Ecto neural progenitor cell (in vitro differentiated cells): Measurements from ENCODE around the gene TBC1D9.

Experiments used
- DNase-seq: peaks from one replicate; pipeline ENCODE4 v3.0.0-alpha.2; 2018; ENCODE audit warnings: low spot score

Gene TBC1D9

DNA sequence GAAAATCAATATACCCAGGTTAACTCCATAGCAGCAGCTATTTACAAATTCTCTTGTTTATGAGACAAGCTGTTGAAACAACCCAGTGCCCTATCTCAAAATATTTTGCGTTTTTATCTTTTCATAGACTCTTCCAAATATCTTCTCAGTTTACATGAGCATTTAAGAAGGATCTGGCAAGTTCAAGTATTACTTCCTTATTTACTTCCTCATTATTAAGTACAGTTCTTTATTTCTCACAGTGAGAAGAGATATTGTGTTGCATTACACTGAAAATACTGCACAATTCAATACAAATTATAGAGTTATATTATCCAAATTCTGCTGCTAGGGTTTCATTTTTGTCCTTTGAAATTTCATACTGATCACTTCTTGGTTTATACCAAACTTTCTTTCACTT, 143.8 kb downstream of the TBC1D9 start:
- no peak for DNase-seq

DNA sequence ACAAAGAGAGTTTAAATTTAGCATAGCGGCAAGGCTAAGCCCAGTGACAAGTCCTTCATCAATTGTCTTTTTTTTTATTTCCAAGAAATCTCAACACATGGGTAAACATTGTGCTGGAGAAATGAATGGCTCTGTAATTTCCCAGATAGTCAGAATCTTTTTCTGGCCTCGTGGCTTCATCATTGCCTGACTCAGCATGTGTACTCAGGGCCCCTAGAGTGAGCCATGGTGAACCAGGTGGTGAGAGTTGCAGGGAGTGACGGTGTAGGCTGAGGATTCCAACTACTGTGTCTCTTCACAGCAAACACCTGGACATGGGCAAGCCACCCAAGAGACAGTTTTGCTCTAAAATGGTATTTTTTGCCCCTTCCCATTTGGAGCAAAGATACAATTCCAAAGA, 144.3 kb downstream of the TBC1D9 start:
- DNase-seq = no peak

DNA sequence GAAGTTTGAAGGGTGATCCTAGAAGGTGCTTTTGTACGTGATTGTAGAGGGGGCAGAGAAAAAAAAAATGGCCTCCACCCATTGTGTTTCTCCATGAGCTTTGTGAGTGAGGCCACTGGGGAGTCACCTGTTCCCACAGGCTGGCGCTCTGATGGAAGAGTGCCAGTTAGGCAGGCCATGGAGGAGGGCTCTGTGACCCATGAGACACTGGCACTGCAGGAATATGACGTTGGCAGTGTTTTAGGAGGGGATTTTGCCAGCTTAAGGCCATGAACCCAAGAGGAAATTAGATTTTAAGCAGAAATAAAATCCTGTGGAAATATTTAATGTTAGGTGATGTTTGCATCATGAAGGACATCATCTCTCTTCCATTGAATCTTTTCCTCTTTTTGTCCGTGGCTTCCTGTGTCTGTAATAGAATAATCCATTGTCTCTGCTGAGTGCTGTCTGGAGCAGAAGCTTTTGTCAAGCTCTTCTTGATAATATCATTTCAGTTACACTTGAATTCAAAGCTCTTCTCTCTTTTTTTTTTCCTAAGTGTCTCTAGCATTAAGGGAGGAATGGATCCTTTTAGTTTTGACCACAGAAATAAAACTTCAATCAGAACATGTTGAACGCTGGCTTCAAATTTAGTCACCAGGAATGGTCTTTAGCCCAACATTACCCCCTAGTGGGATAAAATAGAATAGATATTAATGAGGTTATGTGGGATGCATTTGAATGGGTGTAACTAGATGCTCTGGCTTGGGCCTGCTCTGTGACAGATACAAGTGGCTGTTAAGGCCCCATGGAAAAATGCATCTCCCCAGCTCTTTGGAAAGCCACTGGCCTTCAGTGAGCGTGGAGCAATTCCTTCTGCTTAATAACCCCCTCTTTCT, 146.4 kb downstream of the TBC1D9 start:
- no peak for DNase-seq

DNA sequence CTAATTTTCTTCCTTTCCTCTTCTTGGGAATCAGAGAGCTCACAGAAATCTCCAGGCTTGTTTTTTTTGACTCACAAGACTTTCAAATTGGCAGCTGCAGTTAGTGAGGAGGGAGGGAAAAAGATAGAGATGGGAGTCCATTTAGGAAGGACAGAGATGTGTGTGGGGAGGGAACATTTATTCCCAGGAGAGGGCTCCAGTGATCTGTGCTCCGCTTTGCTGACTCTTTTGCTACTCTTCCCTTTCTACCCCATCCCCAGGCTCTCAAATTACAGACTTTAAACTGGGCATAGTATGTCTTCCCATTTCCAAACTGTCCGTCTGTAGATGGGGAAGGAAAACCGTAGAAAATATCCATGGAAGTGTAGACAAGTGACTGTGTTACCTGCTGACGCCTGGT, 148.3 kb downstream of the TBC1D9 start:
- no peak for DNase-seq

DNA sequence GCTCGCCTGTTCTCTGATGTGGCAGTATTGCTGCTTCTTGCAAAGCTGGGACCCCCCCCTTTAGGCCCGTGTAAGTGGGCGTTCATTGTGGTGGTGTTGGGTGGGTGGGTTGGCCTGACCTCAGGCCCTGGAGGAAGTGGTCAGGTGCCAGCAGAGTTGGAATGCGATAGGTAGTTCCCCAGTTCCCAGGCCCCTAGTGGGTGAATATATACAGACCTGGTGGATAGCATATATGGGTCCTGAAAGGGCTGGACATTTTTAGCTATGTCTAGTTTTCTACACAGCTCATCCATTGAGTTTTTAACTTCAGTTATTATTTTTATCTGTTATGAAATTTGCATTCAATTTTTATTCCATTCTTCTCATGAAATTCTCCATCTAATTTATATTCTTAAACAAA, 151.6 kb downstream of the TBC1D9 start:
- no peak for DNase-seq

DNA sequence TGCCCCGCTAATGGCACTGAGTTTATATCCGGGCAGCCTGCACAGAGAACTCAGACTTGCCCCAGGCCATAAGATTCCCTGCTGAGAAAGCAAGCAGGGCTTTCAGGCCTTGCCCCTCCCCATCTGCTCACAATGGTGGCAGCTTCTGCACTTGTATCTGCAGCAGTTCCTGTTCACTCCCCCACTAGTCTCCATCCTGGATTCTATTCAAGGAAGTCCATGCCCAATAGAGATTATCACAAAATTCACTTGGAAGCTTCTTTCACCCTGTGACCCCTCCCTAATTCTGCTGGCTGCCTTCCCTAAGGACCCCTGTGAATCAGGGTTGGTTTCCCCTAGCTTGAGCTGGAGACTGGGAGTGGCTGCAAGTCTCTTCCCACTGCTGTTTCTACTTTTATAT, 152.9 kb downstream of the TBC1D9 start:
- no peak for DNase-seq

DNA sequence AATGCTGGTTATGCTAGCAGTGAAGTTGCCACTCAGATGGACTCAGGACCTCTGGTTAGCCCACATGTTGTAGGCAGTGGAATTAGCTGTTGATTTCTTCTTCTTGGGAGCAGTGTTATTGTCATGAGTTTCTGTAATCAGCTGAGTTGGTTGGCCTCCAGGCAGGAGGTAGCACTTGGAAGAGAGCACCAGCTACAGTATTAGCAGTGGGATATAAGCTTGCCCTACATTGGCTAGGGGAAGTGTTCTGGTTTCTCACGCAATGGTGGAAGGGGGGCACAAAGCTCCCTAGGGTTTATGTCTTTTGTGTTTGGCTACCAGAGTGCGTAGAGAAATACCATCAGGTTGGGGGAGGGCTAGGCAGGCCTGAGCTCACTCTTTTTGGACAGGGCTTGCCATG, 153.5 kb downstream of the TBC1D9 start:
- DNase-seq = no peak

DNA sequence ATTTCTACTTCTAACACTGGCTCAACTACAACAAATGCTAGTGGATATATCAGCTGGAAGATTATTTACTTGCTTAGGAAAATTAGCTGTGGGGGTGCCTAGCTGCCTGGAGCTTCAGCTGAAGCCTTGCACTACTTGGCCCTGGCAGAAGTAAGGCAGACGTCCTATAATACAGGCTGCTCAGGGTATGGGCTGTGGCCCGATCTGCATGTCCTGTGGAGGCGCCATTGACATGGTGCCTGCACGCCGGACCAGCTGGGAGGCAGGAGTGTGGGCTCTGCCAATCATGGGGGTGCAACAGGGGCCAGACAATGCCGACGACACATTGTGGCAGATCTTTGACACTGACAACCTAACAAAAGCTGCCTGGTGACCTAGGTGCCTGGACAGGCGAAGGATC, 155.8 kb downstream of the TBC1D9 start:
- DNase-seq = no peak

DNA sequence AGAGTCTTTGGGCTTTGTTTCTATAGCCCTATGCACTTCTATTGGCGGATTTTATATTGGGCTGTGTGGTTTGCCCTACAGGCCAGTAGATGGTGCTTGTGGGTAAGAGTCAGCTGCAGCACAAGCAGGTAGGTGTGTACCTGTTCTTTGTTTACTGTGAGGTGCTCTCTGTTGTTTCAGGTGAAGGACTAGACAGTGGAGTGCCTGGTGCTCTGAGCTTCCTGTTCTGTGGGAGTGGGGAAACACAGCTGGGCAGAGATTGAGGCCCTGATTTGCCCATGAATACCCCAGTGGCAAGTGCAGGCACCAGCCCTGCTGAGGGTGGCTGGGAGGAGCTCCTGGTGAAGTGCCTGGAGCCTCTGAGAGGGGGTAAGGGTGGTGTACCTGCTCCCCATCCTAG, 161.1 kb downstream of the TBC1D9 start:
- no peak for DNase-seq

DNA sequence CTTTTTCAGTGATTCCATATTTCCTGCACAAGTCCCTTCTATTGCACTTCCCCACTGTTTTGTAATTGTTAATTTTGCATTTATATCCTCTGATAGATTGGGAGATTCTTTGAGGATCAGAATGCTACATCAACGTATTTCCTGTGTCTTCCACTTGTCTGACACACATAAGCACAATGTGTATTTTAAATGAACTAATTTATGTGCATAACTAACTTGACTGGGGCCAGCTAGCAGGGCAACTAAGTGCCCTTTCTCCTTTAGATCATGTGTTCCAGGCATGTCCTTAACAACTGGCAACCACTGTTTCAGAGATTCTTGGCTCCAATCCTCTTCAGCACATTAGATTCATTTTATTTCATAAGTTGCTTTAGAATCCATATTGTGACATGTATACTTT, 171.7 kb downstream of the TBC1D9 start:
- DNase-seq = no peak

DNA sequence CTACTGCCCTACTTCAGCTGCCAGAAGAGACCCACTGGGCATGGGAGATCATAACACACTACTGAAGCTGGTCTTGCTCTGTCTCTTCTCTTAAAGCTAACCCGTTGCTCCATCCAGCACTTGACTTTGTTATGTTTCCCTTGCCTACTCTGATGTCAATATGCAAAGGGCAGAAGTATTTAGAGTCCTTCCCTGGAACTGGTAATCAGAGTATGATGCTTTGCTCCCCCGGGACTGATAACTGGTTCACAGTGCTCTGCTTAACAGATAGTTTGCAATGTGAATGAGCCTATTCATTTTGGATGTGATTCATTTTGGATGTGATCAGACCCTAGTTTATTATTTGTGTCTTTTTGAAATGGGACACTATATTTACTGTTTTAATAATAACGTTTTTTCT, 175.1 kb downstream of the TBC1D9 start:
- DNase-seq = no peak

DNA sequence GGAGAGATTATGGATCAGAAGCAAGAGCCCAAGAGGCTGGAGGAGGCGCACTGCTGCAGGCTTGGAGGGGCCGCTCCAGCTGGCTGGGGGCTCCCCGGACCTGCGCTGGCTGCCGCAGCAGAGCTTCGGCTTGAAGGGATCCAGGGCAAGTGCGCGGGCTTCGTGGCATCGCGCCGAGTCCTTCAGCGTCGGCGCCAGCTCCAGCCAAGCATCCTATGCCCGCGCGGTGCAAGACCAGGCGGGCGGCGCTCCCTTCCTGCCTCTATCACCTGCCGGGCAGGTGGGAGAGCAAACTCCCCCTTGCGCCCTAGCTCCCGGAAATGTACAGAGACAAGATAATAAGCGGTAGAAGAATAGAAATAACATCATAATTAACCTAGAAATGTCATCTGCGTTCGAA, 176.9 kb downstream of the TBC1D9 start:
- DNase-seq = no peak

DNA sequence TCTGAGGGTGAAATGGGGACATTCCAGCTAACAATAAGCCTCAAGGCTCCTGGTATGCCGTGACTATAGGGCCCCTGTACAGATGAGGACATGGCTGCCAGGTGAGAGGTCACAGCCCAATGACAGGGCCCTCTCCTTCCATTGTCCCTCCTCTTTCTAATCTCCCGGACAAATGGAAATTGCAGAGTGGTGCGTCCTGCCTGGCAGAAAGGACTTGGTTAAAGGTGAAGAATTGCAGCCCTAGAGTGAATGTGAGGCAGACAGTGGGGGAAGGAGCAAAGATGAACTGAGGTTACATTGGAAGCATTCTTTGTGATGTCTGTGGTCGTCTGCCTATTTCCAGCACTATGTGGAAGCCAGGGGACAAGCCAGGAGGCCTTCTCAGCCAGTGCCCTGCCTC, 180.7 kb downstream of the TBC1D9 start:
- DNase-seq = no peak

DNA sequence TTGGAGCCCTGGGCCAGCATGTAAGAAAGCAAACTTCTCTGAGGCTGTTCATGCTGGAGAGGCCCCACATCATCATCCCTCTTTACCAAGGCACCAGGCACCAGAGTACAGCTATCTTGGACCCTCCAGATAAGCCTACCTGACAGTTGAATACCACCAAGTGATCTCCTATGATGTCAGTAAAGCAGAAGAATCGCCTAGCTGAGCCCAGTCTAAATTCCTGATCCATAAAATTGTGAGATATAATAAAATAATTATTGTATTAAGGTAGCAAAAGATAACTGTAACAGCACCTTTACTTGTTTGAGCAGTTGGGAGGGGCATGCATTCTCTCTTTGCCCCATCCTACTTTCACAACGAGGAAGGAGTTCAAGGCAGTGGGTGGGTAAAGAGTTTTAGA, 184.6 kb downstream of the TBC1D9 start:
- DNase-seq = no peak
